Measurements from ENCODE around the gene CSTB. TPM values are rescaled to one million over a fixed set of nuclear protein-coding genes. Genes with fewer than 3 reads are reported as not detected.

The CSTB gene
- total and polyA plus RNA-seq, 2 of the 8 experiments (the other 6 are each of a cell fraction or from before 2014, with no cell fraction given) = 53.8 to 64.1 TPM

DNA sequence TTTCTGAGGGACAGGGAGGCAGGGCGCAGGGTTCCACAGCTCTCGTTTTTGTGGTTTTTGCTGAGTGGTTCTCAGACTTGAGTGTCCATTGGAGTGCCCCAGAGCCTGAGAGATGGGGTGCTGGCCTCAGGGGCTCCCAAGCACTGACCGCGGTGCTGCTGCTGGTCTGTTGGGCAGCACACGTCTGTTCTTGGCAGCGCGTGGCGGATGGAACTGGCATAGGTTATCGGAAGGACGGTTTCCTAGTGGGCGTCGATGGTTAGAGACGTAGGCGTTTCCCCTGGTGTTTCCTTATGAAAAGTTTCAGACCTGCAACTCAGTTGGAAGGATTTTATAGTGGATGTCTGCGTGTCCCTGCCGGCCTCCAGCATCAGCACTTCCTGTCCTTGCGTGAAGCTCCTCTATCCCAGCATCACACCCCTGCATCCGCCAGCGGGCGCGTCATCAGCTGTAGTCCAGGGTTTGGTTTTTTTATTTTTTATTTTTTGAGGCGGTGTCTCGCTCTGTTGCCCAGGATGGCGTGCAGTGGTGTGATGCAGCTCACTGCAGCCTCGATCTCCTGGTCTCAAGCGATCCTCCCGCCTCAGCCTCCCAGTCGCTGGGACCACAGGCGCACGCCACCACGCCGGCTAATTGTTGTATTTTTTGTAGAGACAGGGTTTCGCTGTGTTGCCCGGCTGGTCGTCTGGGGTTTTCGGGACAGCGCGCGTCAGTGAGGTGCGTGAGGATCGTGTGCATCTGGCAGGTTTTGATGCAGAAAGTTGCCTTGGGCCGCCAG, 25.1 kb upstream of the CSTB start:
- Histone ChIP-seq H4K91ac (replicated peaks; ENCODE audit: insufficient read length, low read length) (no peak overlapping the region), H2AFZ (ENCODE audit: low read length) (no peak overlapping the region), H2BK12ac (ENCODE audit: low read depth, low read length) (no peak overlapping the region), H3K23me2 (ENCODE audit: low read depth, low read length) (no peaks in the 10 kb centered on the region), H3K23ac (ENCODE audit: insufficient read length) (no peak overlapping the region), H2BK20ac (ENCODE audit: low read length) (no peak overlapping the region), H3K79me2 (ENCODE audit: control insufficient read depth in 1 of 2, insufficient read depth in 2 of 2, low read length in 2 of 2) (no peaks in the 10 kb centered on the region), H3K27me3 (replicated peaks in 1 of 4; ENCODE audit: control insufficient read depth in 3 of 4, extremely low read depth in 1 of 4, insufficient read depth in 3 of 4, low read length in 3 of 4) (no peaks in the 10 kb centered on the region), H4K5ac (ENCODE audit: insufficient read length, low read depth, low read length) (no peak overlapping the region), H3K4me2 (ENCODE audit: insufficient read depth in 1 of 2, low read depth in 2 of 2, low read length in 2 of 2) (no peak overlapping the region), H3K18ac (ENCODE audit: extremely low read depth, low read length) (no peak overlapping the region), H2BK5ac (ENCODE audit: low read depth, low read length) (peak overlapping the region; percentile 35; the same call in 1 of the 2 replicates), H3K14ac (ENCODE audit: insufficient read length) (no peak overlapping the region), H4K20me1 (replicated peaks in 1 of 2; ENCODE audit: control insufficient read depth in 1 of 2, insufficient read depth in 2 of 2, low read length in 2 of 2) (peaks cover 23 to 29% of the 10 kb centered on the region in 2 experiments), H3K9me3 (ENCODE audit: insufficient read depth in 2 of 2, low read depth in 1 of 2, low read length in 1 of 2) (no peaks in the 10 kb centered on the region), H3K4me3 (ENCODE audit: extremely low read depth in 1 of 4, insufficient read depth in 2 of 4, low read depth in 3 of 4, low read length in 4 of 4) (no peak overlapping the region), H4K8ac (ENCODE audit: extremely low read depth, insufficient read depth, low read length) (no peak overlapping the region), H2AK5ac (ENCODE audit: low read depth, low read length) (no peak overlapping the region), H2BK15ac (ENCODE audit: low read length) (no peak overlapping the region), H3K27ac (ENCODE audit: low read depth, low read length) (no peak overlapping the region), H3K9ac (replicated peaks in 1 of 4; ENCODE audit: extremely low read depth in 1 of 4, low read depth in 3 of 4, low read length in 3 of 4) (no peak overlapping the region), H2BK120ac (replicated peaks; ENCODE audit: low read depth, low read length) (no peak overlapping the region), H3K79me1 (ENCODE audit: low read depth, low read length) (peaks cover 3% of the 10 kb centered on the region; the same call in 1 of the 2 replicates), H3K4ac (replicated peaks; ENCODE audit: insufficient read length, low read depth, low read length) (no peak overlapping the region), H3K56ac (replicated peaks; ENCODE audit: insufficient read length, low read depth, low read length) (no peak overlapping the region), H3K4me1 (replicated peaks in 1 of 4; ENCODE audit: control insufficient read depth in 3 of 4, insufficient read depth in 4 of 4, low read length in 3 of 4) (no peaks in the 10 kb centered on the region), H3K36me3 (ENCODE audit: control insufficient read depth in 2 of 4, insufficient read depth in 4 of 4, low read length in 3 of 4) (peaks cover 34 to 80% (median 66%) of the 10 kb centered on the region in 4 experiments)
- no peak for DNase-seq (ENCODE audit: low read depth in 1 of 2, low spot score in 2 of 2)
- WGBS, 2 experiments (ENCODE audit: extremely low coverage in 1 of 2, insufficient coverage in 1 of 2, insufficient read length in 1 of 2, insufficient replicate concordance in 2 of 2, low coverage in 1 of 2, low lambda C conversion rate in 2 of 2, missing lambda C conversion rate in 1 of 2) = 95% methylated on average over 42 of the region's 42 CpGs; no CpG with 5 or more reads in 1 of the 2 experiments
- CTCF ChIA-PET (ENCODE audit: partially characterized antibody) = interaction anchor here (0.6 to 1.6 kb wide), 3 partner anchors 12 to 1152 kb away, joined by 3 to 7 read pairs (median 4); partner anchors contain the start of gene RRP1
- POLR2A ChIA-PET (ENCODE audit: partially characterized antibody) = interaction anchor here (0.6 to 3.6 kb wide), 7 partner anchors 8 to 183 kb away, joined by 3 to 19 read pairs (median 3); partner anchors contain the start of gene RRP1
- FAIRE-seq = no peak
- TF ChIP-seq RAD21 (IDR thresholded peaks at IDR 0.05 in 1 of 2, conservative IDR thresholded peaks at IDR 0.05 in 1 of 2; ENCODE audit: low read depth in 2 of 2, low read length in 2 of 2) (no peak), EZH2 (IDR thresholded peaks at IDR 0.05; ENCODE audit: low read depth, low read length, severe bottlenecking) (no peak), CBX5 (IDR thresholded peaks at IDR 0.05; ENCODE audit: low read depth, low read length) (no peak), ZNF274 (IDR thresholded peaks at IDR 0.05; ENCODE audit: borderline replicate concordance, extremely low read depth, low read length) (no peak), PHF8 (conservative IDR thresholded peaks at IDR 0.05; ENCODE audit: low read depth, low read length) (no peak), POLR2A (IDR thresholded peaks at IDR 0.05; ENCODE audit: control extremely low read depth in 1 of 2, low read depth in 2 of 2, low read length in 2 of 2) (no peak), SRF (IDR thresholded peaks at IDR 0.05; ENCODE audit: low read depth, low read length) (no peak), CEBPB (IDR thresholded peaks at IDR 0.05; ENCODE audit: low read depth, low read length) (no peak), BRCA1 (IDR thresholded peaks at IDR 0.05; ENCODE audit: low read depth, low read length) (no peak), CREB1 (IDR thresholded peaks at IDR 0.05) (no peak), TAF1 (IDR thresholded peaks at IDR 0.05; ENCODE audit: low read depth, low read length) (no peak), POU5F1 (IDR thresholded peaks at IDR 0.05; ENCODE audit: low read depth, low read length) (no peak), CHD2 (IDR thresholded peaks at IDR 0.05; ENCODE audit: low read length) (no peak), SP4 (IDR thresholded peaks at IDR 0.05; ENCODE audit: low read length) (no peak)
